Stimulated activated CD8-positive, alpha-beta memory T cell treated with anti-CD3 and anti-CD28 coated beads, Interleukin-12 subunit alpha, Interleukin-12 subunit beta, amount 100 ng/mL, for 24 hours (primary cell): ENCODE measurements around the gene CCDC171.

Source experiments
- DNase-seq: peaks from one replicate; pipeline ENCODE4 v3.0.0-alpha.2; 2020; ENCODE audit errors: extremely low read depth

Gene CCDC171

DNA sequence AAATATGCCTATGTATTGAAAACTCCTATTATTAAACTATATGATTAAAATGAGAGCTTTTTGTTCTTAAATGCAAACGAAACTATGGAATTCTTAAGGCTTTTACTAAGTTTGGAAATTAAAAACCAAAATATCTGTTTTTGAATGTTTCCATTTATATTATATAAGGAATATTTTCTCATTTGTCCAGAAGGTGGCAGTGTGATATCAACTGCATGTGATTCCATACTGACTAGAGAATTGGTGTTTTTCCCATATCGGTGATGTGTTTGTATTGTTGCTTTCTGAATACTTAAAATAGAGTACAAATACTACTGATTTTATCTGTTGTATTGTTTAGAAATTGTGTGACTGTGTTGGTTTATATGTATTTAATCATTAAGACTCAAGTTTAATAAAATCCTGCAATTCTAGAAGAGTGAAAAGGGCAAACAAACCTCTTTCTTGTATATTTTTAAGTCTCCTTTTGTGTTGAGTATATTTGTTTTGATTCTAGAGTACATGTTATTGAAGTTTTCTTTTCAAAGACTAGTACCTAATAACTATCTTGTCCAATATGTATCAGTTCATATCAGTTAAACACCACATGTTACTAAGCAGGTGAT lies 320.8 kb downstream of the CCDC171 start:
- no peak for DNase-seq

DNA sequence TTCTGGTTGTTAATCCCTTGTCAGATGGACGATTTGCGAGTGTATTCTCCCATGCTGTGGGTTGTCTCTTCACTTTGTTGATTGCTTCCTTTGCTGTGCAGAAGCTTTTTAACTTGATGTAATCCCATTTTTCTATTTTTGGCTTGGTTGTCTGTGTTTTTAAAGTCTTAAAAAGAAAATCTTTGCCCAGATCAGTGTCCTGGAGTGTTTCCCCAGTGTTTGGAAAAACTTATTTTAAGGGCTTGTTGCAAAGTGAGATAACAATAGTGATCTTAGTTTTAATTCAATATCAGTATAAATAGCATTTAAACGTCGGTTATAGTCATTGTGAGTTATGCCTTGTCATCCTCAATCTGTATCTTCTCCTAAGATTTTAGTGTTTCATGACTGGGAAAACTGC lies 329.5 kb downstream of the CCDC171 start:
- no peak for DNase-seq

DNA sequence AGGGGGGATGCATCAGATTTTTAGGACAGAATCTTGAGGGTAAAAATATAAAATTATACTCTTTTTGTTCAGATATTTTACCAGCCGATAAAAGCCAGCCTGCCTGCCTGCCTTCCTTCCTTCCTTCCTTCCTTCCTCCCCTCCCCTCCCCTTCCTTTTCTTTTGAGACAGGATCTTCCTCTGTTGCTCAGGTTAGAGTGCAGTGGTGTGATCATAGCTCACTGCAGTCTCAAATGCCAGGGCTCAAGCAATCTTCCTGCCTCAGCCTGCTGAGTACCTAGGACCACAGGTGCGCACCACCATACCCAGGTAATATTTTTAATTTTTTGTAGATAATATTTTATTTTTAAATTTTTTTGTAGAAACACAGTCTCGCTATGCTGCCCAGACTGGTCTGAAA lies 330.0 kb downstream of the CCDC171 start:
- DNase-seq, result no peak

DNA sequence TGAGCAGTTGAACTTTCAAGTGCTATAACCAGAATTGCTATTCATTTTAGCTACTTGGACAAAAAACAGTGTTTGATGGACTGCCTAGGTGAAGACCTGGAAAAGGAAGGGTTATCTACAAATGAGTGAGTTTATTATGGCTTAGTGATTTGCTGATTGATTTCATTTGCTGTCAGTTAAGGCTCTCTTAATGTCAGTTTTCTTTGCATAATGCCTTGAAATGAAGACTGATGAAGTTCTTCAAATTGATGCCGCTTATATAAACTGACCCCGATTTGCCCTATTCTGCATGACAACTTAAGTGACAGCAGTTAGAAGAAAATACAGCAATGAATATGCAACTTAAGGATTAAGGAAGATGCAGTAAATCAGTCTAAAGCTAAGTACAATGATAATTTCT lies 332.6 kb downstream of the CCDC171 start:
- DNase-seq, result no peak

DNA sequence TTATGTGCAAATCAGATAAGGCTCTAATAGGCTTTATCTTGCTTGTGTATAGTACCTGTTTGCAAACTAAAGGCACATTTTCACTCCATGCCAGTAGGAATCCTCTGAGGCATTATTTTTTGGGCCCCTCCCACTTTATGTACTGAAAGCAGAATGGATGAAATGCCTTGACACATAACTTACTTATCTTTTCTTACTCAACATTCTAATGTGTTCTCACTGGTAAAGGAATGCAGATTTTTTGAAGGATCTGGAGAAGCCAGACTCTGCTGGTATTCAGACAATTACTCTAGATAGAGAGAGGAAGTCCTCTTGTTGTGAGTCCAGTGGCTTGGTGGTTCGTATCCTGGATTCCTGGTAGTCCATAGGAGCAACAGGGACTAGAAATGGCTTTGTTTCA lies 336.7 kb downstream of the CCDC171 start:
- DNase-seq, result no peak

DNA sequence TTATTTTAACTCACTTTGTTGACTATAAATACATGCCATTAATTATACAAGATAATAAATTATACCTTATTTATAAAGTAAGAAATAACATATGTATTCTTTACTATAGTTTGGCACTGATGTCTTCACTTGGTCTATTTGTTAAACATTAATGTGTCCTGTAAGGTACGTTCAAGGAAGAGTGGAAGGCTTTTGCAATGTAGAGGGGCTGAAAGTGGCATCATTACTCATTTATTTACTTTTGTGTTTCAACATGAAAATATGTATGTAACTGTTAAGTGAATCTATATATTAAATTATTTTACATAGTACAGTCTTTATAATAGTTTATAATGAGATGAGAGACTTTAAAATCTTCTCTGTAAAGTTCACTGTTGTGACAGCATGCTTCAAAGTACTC lies 348.7 kb downstream of the CCDC171 start:
- DNase-seq, result no peak

DNA sequence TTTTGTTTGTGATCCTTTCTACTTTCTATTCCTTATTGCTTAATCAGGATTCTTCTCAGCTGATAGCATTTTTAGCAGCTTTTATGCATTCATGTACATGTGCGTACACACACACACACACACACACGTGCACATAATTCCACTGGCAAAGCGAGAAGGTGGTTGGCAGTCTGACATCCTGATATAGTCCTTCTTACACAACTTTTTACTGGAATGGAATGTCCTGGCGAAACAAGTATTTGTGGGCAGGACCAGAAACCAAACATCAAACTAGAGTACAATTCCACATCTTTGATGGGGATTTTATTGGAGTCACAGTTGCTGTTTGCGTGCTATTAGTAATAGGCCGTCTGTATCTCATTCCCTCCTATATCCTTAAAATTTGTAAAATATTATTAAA lies 356.5 kb downstream of the CCDC171 start:
- no peak for DNase-seq

DNA sequence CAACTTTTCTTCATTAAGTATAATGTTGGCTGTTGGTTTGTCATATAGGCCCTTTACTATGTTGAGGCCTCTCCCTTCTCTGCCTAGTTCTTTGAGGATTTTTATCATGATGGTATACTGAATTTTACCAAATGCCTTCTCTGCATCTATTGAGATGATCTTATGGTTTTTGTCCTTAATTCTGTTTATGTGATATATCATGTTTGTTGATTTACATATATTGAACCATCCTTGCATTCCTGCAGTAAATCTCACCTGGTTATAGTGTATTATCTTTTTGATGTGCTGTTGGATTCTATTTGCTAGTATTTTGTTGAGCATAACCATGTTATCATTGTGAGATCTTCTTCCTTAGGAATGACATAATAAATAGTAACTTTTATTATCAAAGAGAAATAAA lies 362.9 kb downstream of the CCDC171 start:
- DNase-seq, result no peak

DNA sequence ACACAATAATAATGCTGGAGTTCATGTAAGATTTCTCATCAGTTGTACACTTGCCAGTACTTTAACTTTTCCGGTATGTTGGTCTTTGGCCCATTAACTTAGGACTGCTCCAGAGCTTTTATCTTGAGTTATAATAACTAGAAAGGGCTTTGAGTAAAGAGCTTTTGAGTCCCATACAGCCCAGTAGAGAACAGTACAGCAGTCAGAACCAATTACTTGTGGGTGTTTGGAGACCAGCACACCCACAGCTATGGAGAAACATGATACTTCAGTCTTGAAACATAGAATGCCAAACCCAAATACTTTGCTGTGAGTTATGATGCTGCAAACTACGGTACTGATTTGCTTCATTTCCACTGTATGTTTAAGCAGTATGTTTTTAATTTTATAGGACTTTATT lies 374.3 kb downstream of the CCDC171 start:
- DNase-seq, result no peak

DNA sequence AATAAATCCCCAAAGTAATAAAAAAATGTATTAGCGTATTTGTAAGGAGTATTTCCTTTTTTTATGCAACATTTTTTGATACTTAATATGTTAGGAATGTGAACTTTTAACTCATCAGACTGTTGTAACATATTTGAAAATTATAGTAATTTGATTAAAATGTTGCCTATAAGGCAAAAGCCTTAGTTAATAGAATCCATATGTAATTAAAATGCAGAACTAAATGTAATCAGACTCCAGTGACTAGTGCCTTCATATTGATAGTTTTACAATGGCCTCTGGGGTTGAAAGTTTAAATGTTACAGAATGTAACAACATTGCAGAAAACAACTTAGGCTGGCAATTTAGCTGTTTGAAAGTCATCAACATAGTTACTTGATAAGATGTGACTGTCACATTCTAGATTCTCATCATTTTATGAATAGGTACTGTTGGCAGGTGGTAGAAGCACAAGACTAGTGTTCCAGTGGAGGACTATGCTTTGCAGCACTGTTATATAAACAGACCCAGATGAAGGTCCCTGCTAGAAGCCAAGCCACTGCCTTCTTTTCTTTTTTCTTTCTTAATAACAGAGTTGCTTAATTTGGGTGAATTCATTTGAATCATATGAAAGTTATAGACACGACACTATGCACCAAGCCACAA lies 382.9 kb downstream of the CCDC171 start:
- DNase-seq, result no peak

DNA sequence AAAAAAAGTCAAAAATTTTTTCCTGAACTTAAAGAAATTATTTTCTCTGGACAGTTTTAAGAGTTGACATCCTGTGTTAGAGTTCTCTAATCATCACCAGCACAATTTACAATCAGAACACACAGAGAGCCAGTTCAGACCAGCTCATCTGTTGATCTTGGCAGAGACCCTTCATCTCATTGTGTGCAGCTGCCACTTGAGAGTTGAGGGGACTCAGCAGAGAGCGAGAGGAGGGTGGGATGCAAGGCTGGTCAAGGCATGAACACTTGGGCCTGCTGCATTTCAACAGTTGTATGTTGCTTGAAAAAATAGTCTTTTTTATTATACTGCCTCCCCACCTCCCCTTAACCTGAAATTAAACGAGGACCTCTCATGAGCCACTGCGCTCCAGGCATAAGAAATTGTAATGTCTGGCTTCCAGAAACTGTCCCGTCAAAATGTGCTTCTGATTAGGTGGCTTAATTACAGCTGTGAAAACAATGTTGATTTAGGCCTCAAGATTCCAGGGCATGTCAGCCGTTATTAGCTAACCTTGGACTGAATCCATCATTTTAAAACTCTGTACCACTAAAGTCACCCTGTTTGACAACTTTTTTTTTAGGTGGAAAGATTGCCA lies 383.6 kb downstream of the CCDC171 start:
- no peak for DNase-seq

DNA sequence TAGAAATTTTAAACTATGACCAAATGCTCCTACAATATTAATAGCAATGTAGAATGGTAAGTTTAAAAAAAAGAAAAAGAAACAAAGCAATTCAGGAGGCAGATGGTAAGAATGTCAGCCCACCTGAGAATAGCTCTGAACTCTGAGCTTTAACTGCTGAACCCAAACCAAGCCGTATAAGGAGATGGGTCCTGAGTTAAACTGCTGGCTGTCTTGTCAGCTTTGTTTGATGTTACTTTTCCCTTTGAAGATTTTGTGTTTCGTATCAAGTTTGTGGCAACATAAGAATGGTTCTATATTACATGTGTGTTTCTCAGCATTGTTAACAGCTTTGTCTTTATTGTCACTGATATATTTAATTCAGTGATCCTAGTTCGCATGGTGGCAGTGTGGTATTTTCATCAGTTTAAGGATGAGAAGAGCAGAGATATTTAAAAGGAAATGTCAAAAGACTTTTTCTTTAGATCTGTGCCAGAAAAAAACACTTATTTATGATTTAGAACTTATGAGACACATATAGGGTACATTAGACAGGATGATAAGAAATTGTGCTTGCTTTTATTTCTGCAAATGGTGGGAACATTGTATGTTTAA lies 390.1 kb downstream of the CCDC171 start:
- DNase-seq, result no peak

DNA sequence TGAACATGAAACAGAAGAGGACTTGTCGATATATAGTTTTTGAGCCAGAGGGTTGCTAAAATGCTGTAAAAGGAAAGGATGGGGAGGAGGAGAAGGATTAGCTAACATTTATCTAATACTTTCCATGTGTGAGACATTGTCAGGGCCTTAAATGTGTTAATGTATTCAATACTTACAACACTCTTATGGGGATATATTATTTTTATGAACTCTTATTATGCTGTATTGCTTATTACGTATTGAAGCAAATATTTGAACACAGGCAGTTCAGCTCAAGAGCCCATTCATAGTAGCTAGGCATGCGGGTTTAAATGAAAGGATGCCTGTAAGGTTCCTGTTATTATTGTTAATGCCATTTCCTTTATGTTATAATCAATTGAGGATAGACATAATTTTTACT lies 391.5 kb downstream of the CCDC171 start:
- no peak for DNase-seq

DNA sequence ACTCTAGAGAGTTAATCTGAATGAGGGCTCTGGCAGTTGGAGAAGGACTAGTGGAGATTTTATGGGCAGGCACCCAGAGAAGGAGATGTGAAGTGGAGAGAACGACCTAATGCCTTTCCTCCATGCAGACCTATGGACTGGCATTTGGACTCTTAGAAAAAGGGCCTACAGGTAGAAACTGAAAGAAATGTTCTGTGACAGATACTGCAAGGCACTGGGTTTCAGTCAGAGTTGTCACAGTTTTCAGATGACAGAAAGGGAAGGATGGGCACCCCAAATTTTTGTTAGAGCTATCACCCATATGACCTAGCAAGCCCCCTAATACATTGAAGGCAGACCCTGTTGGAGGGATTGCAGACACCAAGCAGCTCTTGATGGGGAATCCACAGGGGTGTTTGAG lies 406.8 kb downstream of the CCDC171 start:
- no peak for DNase-seq

DNA sequence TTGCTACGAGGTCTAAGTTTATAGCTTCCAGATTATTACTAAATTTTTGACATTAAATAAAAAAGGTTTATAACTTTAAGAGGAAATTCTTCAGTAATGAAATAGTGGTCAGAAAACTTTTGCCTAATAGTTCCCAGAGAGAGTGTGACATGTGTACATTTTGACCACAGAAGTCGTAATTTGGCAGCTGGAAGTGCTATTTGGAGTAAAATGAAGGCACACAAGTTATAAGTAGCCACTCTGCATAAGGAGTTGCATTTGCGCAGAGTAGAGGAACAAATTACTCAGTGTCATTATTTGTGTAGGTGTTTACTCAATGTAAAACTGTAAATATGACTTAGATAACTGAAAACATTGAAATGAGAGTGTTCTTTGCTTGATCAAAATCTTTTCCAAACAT lies 408.4 kb downstream of the CCDC171 start:
- no peak for DNase-seq

DNA sequence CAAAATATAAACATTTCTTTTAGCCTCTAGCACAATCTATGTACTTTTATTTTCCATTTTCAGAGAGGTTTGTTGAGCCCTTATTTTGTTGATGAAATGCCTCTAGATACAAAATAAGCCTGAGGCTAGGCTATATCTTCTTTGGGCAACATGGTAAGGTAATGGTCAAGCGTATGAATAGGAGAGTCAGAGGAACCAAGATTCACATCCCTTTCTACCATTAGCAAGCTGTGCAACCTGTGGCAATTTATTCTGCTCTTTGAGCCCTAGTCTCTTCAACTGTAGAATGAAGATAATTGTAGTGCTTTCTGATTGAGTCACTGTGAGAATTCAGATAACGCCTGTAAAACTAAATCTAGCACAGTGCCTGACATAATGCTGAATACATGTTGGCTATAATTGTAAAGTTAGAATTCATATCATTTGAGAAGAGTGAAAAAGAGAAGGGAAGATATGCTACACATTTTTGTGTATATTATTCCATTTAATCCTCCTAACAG lies 412.5 kb downstream of the CCDC171 start:
- DNase-seq, result no peak

DNA sequence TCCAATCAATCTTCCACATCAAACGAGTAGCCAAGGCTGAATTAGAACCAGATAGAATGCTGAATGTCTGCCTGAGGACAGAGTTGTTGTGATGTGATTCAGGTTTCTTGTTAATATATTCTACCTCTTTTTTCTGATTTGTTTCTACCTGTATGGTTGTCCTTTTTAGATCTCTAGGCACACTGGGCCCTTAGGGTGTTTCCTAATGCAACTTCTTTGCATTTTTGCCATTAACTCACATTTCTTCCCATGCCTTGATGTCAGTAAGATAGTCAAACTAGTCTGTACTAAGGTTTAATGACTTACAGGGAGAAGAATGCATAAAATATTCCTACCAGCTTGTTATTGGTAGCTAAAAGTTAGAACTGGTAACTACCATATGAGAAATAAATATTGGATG lies 413.6 kb downstream of the CCDC171 start:
- DNase-seq, result no peak

DNA sequence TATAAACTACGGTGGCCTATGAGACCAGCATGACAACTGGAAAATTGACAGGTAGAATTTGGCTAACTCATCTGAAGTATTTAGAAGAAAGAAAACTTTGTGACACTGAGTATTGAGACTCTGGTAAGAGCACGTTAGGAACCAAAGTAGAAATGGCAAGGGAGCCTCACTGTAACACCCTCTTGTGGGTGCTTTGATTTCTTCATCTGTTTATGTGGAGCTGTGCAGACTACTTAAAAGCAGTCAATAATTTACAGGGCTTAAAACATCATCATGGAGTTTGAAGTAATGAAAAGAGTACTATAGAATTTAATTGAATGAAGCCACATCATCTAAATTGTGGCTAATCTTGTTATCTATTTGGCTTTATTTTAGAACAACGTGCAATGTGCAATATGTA lies 414.2 kb downstream of the CCDC171 start:
- no peak for DNase-seq

DNA sequence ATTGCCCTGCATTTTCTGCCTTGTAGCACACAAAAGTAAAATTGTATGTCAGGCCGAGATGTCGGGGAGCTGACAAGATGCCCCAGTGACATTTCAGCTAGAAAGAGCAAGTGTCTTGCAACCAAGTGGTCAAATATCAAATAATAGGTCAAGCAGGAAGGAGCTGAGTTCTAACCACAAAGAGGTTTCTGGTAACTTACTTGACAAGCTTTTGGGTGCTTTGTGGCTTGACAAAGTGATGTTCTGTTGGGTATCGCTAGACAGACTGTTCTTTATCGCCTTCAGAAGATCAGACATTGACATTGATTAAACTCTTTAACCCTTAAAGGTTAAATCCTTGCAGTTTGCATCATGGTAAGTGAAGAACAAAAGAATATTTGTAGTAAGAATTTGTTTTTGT lies 419.9 kb downstream of the CCDC171 start:
- DNase-seq, result no peak

DNA sequence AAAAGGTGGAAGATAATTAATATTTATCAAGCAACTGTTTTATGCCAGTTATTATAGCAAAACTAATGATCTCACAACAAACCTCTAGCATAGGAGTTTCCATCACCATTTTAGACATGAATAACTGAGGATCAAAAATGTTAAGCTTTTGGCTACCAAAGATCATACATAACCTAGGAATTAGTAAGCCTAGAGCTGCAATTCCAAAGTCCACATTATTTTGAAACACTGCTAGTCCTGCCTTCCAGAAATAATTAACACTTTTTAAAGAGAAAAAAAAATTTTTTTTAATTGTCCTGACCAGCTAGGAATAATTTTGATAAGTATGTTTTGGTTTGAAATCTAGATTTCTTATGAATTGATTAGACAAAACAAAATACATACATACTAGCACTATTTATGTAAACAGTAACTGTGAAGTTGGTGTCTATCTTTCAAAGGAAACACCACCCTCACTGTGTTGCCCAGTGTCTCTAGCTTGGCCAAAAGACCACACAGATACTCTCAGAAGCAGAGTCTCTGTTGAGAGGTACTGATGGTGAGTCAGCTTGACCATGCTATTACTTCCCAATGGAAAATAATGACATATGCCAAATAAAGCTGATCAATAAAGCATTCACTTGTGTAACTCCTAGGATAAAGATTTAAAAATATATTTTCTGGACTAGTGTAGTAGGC lies 422.4 kb downstream of the CCDC171 start:
- no peak for DNase-seq

DNA sequence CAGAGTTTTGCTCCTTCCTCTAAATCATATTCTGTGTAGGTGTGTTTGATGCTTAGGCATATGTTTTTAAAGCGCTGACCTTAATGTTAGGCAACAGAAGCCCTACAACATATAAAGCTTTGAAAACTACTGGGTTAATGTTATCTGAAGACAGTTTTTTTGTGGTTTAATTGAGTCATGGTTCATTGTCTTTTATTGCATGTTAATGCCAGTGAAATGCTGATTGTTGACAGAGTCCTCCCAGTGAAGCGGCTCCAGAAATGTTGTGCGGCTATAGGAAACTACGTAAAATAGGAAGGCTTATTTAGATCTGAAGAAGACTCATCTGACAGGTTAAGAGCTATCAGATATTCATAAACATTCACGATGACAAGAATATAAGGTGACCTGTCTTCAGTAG lies 424.6 kb downstream of the CCDC171 start:
- no peak for DNase-seq

DNA sequence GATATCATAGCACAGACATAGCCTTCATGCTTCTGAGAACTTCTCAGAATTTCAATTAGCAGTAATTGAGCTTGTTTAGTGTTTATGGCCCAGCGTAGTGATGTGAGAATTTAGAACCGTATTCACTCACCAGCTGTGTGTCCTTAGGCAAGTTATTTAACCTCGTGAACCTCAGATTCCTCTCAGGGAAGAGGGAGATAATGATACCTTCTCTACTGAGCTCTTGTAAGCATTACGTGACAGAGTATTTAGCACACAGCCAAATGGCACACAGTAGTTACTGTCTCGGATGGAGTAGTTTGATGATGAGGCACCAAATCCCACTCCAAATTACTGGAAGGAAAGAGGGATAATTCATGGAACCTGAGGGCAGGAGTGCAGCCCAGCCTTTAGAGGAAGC lies 429.3 kb downstream of the CCDC171 start:
- no peak for DNase-seq
